Activated naive CD8-positive, alpha-beta T cell treated with anti-CD3 and anti-CD28 coated beads for 36 hours (primary cell): ENCODE measurements around the gene BCHE. TPM values are rescaled to one million over a fixed set of nuclear protein-coding genes. Genes with fewer than 3 reads are reported as not detected.

ENCODE experiments used
- DNase-seq: peaks from one replicate; pipeline ENCODE4 v3.0.0; 2021
- H3K27ac Mint-ChIP-seq: one replicate; pipeline ENCODE4 v1.8.0; 2022; ENCODE audit warnings: mild to moderate bottlenecking, moderate library complexity, mixed read lengths
- H3K27me3 Mint-ChIP-seq: one replicate; pipeline ENCODE4 v1.8.0; 2022; ENCODE audit warnings: mild to moderate bottlenecking, mixed read lengths
- H3K36me3 Mint-ChIP-seq: one replicate; pipeline ENCODE4 v1.8.0; 2021; ENCODE audit warnings: mild to moderate bottlenecking, mixed read lengths
- H3K4me1 Mint-ChIP-seq: one replicate; pipeline ENCODE4 v1.8.0; 2021; ENCODE audit warnings: mixed read lengths
- H3K4me3 Mint-ChIP-seq: one replicate; pipeline ENCODE4 v1.8.0; 2022; ENCODE audit warnings: mild to moderate bottlenecking, moderate library complexity, mixed read lengths
- H3K9me3 Mint-ChIP-seq: one replicate; pipeline ENCODE4 v1.8.0; 2022; ENCODE audit warnings: mixed read lengths
- total RNA-seq, 2 experiments: library from RNA; stranded (reverse); gene quantifications; one replicate each; pipeline ENCODE4 v1.2.3, GENCODE V29; 2021

Gene BCHE
- total RNA-seq, 2 experiments from 2014 or later = not detected

- no peak overlapping the region for H3K27ac Mint-ChIP-seq
- H3K27me3 Mint-ChIP-seq = no peaks in the 10 kb centered on the region
- peaks cover 5% of the 10 kb centered on the region for H3K9me3 Mint-ChIP-seq
- DNase-seq = no peak
- H3K36me3 Mint-ChIP-seq = no peaks in the 10 kb centered on the region
- no peaks in the 10 kb centered on the region for H3K4me1 Mint-ChIP-seq
- H3K4me3 Mint-ChIP-seq = no peak overlapping the region
Measured at GRCh38 chr3:165796701-165797100, 40.5 kb downstream of the BCHE start.

DNA sequence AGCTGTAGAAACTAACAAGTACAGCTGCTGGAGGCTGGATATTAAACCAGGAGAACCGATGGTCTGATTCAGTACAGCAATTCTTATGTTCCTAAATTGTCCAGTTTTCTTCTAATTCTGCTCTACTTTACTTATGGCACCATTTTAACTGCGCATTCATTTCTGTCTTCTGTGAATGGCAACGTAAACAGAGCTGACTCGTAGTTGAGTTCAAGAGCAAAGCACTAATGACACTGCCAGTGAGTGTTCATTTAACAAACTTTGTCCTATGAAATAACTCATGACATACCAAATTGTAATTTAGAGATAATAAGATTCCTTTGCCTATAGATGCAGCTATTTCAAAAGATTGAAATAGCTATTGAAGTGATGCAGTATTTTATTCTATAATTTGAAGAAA, 48.7 kb downstream of the BCHE start:
- peaks cover 8% of the 10 kb centered on the region for H3K9me3 Mint-ChIP-seq
- DNase-seq = no peak
- no peak overlapping the region for H3K27ac Mint-ChIP-seq
- no peak overlapping the region for H3K4me3 Mint-ChIP-seq
- no peaks in the 10 kb centered on the region for H3K4me1 Mint-ChIP-seq
- no peaks in the 10 kb centered on the region for H3K36me3 Mint-ChIP-seq
- H3K27me3 Mint-ChIP-seq = no peaks in the 10 kb centered on the region

GRCh38 chr3:165786013-165786412, 51.2 kb downstream of the BCHE start:
- H3K4me3 Mint-ChIP-seq = no peak overlapping the region
- H3K9me3 Mint-ChIP-seq = peaks cover 9% of the 10 kb centered on the region
- no peaks in the 10 kb centered on the region for H3K4me1 Mint-ChIP-seq
- H3K27me3 Mint-ChIP-seq = no peaks in the 10 kb centered on the region
- no peak for DNase-seq
- H3K36me3 Mint-ChIP-seq = no peaks in the 10 kb centered on the region
- no peak overlapping the region for H3K27ac Mint-ChIP-seq

- Mint-ChIP-seq H3K9me3 (peaks cover 8% of the 10 kb centered on the region), H3K27ac (no peak overlapping the region), H3K4me1 (no peaks in the 10 kb centered on the region), H3K4me3 (no peak overlapping the region), H3K36me3 (no peaks in the 10 kb centered on the region), H3K27me3 (no peaks in the 10 kb centered on the region)
- no peak for DNase-seq
Measured at GRCh38 chr3:165784337-165784736, 52.9 kb downstream of the BCHE start.

GRCh38 chr3:165783383-165783782, 53.8 kb downstream of the BCHE start:
- H3K4me3 Mint-ChIP-seq = no peak overlapping the region
- H3K36me3 Mint-ChIP-seq = no peaks in the 10 kb centered on the region
- DNase-seq = no peak
- H3K9me3 Mint-ChIP-seq = peaks cover 8% of the 10 kb centered on the region
- H3K4me1 Mint-ChIP-seq = no peaks in the 10 kb centered on the region
- H3K27me3 Mint-ChIP-seq = no peaks in the 10 kb centered on the region
- H3K27ac Mint-ChIP-seq = no peak overlapping the region

DNA sequence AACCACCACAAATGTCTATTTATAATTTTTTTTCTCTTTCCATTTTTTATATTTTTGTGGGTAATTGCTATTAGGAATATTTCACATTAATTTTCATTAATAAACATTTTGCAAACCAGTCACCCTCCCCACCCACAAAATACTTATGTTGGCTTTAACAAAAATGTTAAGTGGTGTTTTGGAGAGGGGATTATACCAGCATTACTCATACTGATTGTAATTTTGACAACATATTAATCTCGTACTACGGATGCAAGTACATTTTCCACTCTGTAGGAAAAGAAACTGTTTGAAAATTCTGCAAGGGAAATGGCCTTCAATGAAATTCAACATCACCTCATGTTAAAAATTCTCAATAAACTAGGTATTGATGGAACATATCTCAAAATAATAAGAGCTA, 58.3 kb downstream of the BCHE start:
- H3K27ac Mint-ChIP-seq = no peak overlapping the region
- H3K36me3 Mint-ChIP-seq = no peaks in the 10 kb centered on the region
- peaks cover 6% of the 10 kb centered on the region for H3K9me3 Mint-ChIP-seq
- no peak overlapping the region for H3K4me3 Mint-ChIP-seq
- H3K27me3 Mint-ChIP-seq = no peaks in the 10 kb centered on the region
- H3K4me1 Mint-ChIP-seq = no peaks in the 10 kb centered on the region
- DNase-seq = no peak

GRCh38 chr3:165778456-165778855, 58.8 kb downstream of the BCHE start:
- Mint-ChIP-seq H3K4me3 (no peak overlapping the region), H3K4me1 (no peaks in the 10 kb centered on the region), H3K27ac (no peak overlapping the region), H3K36me3 (no peaks in the 10 kb centered on the region), H3K9me3 (peaks cover 6% of the 10 kb centered on the region), H3K27me3 (no peaks in the 10 kb centered on the region)
- DNase-seq = no peak

- no peaks in the 10 kb centered on the region for H3K36me3 Mint-ChIP-seq
- peaks cover 2% of the 10 kb centered on the region for H3K9me3 Mint-ChIP-seq
- H3K4me3 Mint-ChIP-seq = no peak overlapping the region
- H3K27ac Mint-ChIP-seq = no peak overlapping the region
- no peaks in the 10 kb centered on the region for H3K4me1 Mint-ChIP-seq
- H3K27me3 Mint-ChIP-seq = no peaks in the 10 kb centered on the region
- DNase-seq = no peak
Measured at GRCh38 chr3:165775824-165776223, 61.4 kb downstream of the BCHE start.

DNA sequence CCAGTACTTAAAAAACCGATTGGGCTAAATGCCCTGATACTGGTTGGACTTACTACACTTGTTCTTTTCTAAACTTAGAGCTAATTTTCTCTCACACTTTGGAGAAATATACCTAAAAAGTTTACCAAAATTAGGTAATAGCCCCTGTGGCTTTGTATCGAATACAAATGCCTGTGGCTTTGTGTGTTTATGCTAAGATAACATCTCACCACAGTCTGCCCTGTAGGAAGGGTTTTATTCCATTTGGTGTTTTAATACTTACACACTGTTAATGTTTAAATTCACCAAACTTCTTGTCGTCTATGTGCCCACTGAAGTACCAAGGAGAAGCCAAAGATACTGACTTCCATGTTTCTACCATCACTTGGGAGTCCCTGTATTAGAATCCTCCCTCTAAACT, 66.4 kb downstream of the BCHE start:
- H3K27me3 Mint-ChIP-seq = no peaks in the 10 kb centered on the region
- peaks cover 8% of the 10 kb centered on the region for H3K9me3 Mint-ChIP-seq
- H3K36me3 Mint-ChIP-seq = no peaks in the 10 kb centered on the region
- no peaks in the 10 kb centered on the region for H3K4me1 Mint-ChIP-seq
- no peak for DNase-seq
- H3K27ac Mint-ChIP-seq = no peak overlapping the region
- H3K4me3 Mint-ChIP-seq = no peak overlapping the region

DNA sequence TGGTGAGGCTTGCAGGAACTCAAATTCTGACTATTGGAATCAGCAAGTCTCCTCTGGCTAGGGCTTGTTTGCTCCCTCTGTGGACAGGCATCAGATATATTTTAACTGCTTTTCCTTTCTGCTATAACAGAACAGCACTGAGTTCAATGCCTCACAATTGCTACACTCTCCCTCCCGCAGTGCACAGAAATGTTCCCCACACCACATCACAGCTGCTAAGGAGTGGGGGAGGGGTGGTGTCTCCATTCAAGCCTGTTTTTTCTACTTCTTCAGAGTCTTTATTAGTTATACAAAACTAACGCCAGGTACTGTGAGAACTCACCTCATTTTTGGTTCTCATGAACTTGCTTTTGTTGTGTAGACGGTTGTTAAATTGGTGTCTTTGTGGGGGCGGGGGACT, 68.5 kb downstream of the BCHE start:
- Mint-ChIP-seq H3K27ac (no peak overlapping the region), H3K36me3 (no peaks in the 10 kb centered on the region), H3K27me3 (no peaks in the 10 kb centered on the region), H3K4me1 (no peaks in the 10 kb centered on the region), H3K4me3 (no peak overlapping the region), H3K9me3 (peaks cover 16% of the 10 kb centered on the region)
- no peak for DNase-seq

DNA sequence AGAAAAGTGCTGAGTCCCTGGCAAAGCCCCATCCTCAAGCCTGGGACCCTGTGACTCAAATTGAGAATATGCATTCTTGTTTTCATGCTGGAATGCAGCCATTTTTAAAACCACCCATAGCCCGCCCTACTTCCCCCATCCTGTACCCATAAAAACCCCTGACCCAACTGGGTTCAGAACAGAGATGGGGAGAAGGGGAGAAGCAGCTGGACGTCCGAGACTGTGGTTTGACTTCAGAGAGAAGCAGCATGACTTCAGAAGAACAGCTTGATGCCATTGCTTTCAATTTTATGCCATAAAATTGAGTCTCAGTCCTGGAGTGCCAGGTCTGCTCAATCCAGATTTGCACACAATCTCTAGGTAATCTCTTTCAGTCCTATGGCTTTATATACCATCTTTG, 78.2 kb downstream of the BCHE start:
- DNase-seq = no peak
- peaks cover 2% of the 10 kb centered on the region for H3K9me3 Mint-ChIP-seq
- no peaks in the 10 kb centered on the region for H3K4me1 Mint-ChIP-seq
- no peak overlapping the region for H3K27ac Mint-ChIP-seq
- H3K4me3 Mint-ChIP-seq = no peak overlapping the region
- H3K27me3 Mint-ChIP-seq = no peaks in the 10 kb centered on the region
- no peaks in the 10 kb centered on the region for H3K36me3 Mint-ChIP-seq

DNA sequence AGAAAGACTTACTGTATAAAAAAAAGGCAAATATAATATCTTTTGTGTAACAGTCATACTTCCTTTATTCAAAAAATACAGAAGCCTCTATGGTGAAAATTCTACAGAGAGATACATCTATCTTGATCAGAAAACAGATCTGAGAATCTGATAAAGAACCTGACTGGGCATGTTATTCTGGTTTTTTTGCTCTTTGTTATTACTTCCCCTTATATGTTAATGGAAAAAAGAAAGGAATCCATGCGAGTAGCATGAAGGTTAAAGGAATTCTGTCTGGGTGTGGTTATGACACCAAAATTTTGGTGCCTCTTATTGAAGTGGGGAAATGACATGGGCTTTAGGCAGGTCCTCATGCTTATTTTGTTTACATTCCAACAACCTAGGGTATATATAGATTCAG, 81.7 kb downstream of the BCHE start:
- Mint-ChIP-seq H3K4me3 (no peak overlapping the region), H3K27me3 (no peaks in the 10 kb centered on the region), H3K36me3 (no peaks in the 10 kb centered on the region)

GRCh38 chr3:165754219-165755007, 82.8 kb downstream of the BCHE start:
- H3K4me1 Mint-ChIP-seq = no peaks in the 10 kb centered on the region

More for the DNA sequence above, 81.7 kb downstream of the BCHE start:
- Mint-ChIP-seq H3K9me3 (no peaks in the 10 kb centered on the region), H3K27ac (no peak overlapping the region), H3K4me1 (no peaks in the 10 kb centered on the region)
- DNase-seq = no peak

DNA sequence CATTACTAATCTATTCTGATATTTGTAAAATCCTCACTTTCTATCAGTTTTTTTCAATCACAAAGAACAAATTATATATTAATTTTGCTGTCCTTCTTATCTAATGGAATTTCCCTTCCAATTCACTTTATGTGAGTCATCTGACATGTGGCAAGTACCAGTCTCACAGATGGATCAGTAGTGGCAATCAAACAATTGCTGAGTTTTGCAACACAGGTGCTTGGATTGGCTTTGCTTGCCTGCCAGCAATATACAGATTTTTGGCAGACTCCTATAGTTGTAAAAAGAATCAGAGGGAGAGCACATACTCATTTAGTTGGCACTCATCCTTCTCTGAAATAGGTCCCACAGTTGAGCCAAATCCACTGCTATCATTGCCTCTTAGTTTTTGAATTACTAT, 83.7 kb downstream of the BCHE start:
- no peak overlapping the region for H3K27ac Mint-ChIP-seq
- H3K27me3 Mint-ChIP-seq = no peaks in the 10 kb centered on the region
- no peaks in the 10 kb centered on the region for H3K36me3 Mint-ChIP-seq
- no peak overlapping the region for H3K4me3 Mint-ChIP-seq
- H3K9me3 Mint-ChIP-seq = no peaks in the 10 kb centered on the region
- no peaks in the 10 kb centered on the region for H3K4me1 Mint-ChIP-seq
- DNase-seq = no peak

More at GRCh38 chr3:165754219-165755007, 82.8 kb downstream of the BCHE start:
- no peaks in the 10 kb centered on the region for H3K9me3 Mint-ChIP-seq
- H3K27ac Mint-ChIP-seq = no peak overlapping the region
- DNase-seq = no peak
- H3K36me3 Mint-ChIP-seq = no peaks in the 10 kb centered on the region
- no peak overlapping the region for H3K4me3 Mint-ChIP-seq
- no peaks in the 10 kb centered on the region for H3K27me3 Mint-ChIP-seq

- Mint-ChIP-seq H3K36me3 (no peaks in the 10 kb centered on the region), H3K4me3 (no peak overlapping the region), H3K9me3 (no peaks in the 10 kb centered on the region), H3K4me1 (no peaks in the 10 kb centered on the region), H3K27ac (no peak overlapping the region), H3K27me3 (no peaks in the 10 kb centered on the region)
- no peak for DNase-seq
Measured at GRCh38 chr3:165751637-165752036, 85.6 kb downstream of the BCHE start.

- H3K27ac Mint-ChIP-seq = no peak overlapping the region
- H3K27me3 Mint-ChIP-seq = no peaks in the 10 kb centered on the region
- H3K4me1 Mint-ChIP-seq = no peaks in the 10 kb centered on the region
- no peaks in the 10 kb centered on the region for H3K9me3 Mint-ChIP-seq
- no peak overlapping the region for H3K4me3 Mint-ChIP-seq
- DNase-seq = no peak
- no peaks in the 10 kb centered on the region for H3K36me3 Mint-ChIP-seq
Measured at GRCh38 chr3:165749821-165750220, 87.4 kb downstream of the BCHE start.
